ENCODE results near the gene IL17B.
"Not testable (repeated sequence)": the region's sequence is repeated elsewhere in the genome, so short reads cannot be mapped to it uniquely, and the experiment has no call there.

IL17B gene

DNA sequence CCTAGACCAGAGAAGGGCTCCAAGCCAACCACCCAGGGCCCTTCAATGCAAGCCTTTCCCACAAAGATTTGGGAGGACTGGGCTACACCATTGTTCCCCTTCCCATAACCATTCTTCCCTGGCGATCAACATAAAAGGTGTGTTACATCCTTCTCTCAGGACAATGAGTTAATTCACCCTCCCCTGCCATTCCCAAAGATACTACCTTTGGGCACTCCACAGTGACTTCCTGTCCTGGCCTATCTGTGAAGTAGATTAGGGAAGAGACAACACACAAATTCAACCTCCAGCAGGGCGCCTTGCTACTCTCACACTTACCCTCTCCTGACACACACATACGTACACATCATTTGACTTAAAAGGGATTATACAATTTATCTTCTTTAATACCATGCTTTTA, 23.2 kb upstream of the IL17B start:
- Histone ChIP-seq H3K4me1 (ENCODE audit: insufficient read depth, low read length) (peaks cover 19% of the 10 kb centered on the region), H3K4me3 (ENCODE audit: low read length) (no peak overlapping the region), H3K27me3 (ENCODE audit: insufficient read depth, low read length) (no peaks in the 10 kb centered on the region), H3K36me3 (ENCODE audit: insufficient read depth, low read length) (no peaks in the 10 kb centered on the region), H3K9me3 (ENCODE audit: low read length) (no peaks in the 10 kb centered on the region), H2AFZ (ENCODE audit: low read depth, low read length) (no peak overlapping the region)

DNA sequence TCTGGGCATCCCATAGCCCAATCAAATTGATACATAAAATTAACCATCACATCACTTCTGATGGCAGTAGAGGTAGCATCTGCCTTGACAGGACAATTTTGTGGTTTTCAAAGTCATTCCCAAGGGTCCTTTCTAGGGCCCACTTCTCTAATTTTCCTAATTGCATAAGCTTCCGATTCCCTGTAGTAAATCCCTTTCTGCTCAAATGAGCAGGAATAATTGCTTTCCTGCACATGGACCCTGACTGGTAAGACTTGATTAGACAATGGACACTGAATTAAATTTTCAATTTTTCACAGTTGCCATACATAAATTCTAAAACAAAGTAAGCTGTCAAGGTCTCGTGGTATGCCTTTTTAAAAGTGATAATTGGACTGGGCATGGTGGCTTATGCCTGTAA, 22.0 kb upstream of the IL17B start:
- Histone ChIP-seq H3K9me3 (ENCODE audit: low read length) (no peaks in the 10 kb centered on the region), H3K4me3 (ENCODE audit: low read length) (no peak overlapping the region), H3K27me3 (ENCODE audit: insufficient read depth, low read length) (no peaks in the 10 kb centered on the region), H3K4me1 (ENCODE audit: insufficient read depth, low read length) (peaks cover 14% of the 10 kb centered on the region), H2AFZ (ENCODE audit: low read depth, low read length) (no peak overlapping the region), H3K36me3 (ENCODE audit: insufficient read depth, low read length) (no peaks in the 10 kb centered on the region)

GRCh38 chr5:149400304-149400703, 21.2 kb upstream of the IL17B start:
- H3K9me3 ChIP-seq (ENCODE audit: low read length): no peaks in the 10 kb centered on the region
- no peaks in the 10 kb centered on the region for H3K27me3 ChIP-seq (ENCODE audit: insufficient read depth, low read length)
- H3K36me3 ChIP-seq (ENCODE audit: insufficient read depth, low read length): no peaks in the 10 kb centered on the region
- peaks cover 8% of the 10 kb centered on the region for H3K4me1 ChIP-seq (ENCODE audit: insufficient read depth, low read length)
- no peak overlapping the region for H3K4me3 ChIP-seq (ENCODE audit: low read length)
- H2AFZ ChIP-seq (ENCODE audit: low read depth, low read length): no peak overlapping the region

DNA sequence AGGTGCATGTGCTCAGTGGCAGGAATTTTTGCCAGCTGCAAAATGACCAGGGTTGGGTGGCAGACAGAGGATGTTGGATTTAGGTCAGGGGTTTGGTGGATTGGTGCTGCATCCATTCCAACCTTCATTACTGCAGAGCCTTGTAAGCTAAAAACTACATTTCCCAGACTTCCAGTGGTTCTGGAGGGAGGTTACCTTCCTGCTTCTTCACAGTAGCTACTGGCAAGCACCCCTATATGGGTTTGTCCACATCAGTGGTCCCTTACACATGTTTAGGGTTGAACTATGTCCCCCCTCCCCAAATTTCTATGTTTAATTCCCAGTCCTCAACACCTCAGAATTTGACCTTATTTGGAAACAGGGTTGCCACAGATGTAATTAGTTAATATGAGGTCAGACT, 20.7 kb upstream of the IL17B start:
- Histone ChIP-seq H3K4me3 (ENCODE audit: low read length) (no peak overlapping the region), H2AFZ (ENCODE audit: low read depth, low read length) (no peak overlapping the region), H3K27me3 (ENCODE audit: insufficient read depth, low read length) (no peaks in the 10 kb centered on the region), H3K9me3 (ENCODE audit: low read length) (no peaks in the 10 kb centered on the region), H3K4me1 (ENCODE audit: insufficient read depth, low read length) (peaks cover 8% of the 10 kb centered on the region), H3K36me3 (ENCODE audit: insufficient read depth, low read length) (no peaks in the 10 kb centered on the region)

DNA sequence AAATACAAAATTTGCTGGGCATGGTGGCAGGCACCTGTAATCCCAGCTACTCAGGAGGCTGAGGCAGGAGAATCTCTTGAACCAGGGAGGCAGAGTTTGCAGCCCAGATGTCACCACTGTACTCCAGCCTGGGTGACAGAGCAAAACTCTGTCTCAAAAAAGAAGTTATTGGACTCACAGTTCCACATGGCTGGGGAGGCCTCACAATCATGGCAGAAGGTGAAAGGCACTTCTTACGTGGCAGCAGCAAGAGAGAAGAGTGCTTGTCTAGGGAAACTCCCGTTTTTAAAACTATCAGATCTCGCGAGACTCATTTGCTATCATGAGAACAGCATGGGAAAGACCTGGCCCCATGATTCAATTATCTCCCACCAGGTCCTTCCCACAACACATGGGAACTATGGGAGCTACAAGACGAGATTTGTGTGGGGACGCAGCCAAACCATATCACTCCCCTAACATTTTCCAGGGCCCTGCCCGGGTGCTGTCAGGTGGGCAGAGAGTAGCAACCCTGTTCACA, 19.7 kb upstream of the IL17B start:
- H3K9me3 ChIP-seq (ENCODE audit: low read length); H3K27me3 ChIP-seq (ENCODE audit: insufficient read depth, low read length); H2AFZ ChIP-seq (ENCODE audit: low read depth, low read length); H3K4me1 ChIP-seq (ENCODE audit: insufficient read depth, low read length); H3K4me3 ChIP-seq (ENCODE audit: low read length); H3K36me3 ChIP-seq (ENCODE audit: insufficient read depth, low read length): not testable (repeated sequence)

DNA sequence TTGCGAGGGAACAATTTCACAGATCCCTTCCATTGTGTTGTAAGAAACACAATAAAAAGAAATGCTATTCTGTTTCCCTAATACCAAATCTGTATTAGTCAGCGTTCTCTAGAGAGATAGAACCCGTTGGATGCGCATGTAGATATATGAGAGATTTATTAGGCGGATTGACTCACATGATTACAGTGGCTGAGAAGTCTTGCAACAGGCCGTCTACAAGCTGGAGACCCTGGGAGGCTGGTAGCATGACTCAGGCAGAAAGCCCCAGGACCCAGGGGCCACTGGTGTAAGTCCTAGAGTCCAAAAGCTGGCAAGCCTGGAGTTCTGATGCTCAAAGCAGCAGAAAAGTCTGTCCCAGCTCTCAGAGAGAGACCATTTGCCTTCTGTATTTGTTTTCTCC, 18.4 kb upstream of the IL17B start:
- Histone ChIP-seq H3K27me3 (ENCODE audit: insufficient read depth, low read length) (no peaks in the 10 kb centered on the region), H3K4me3 (ENCODE audit: low read length) (no peak overlapping the region), H2AFZ (ENCODE audit: low read depth, low read length) (no peak overlapping the region)

GRCh38 chr5:149394996-149395395, 15.9 kb upstream of the IL17B start:
- H3K36me3 ChIP-seq (ENCODE audit: insufficient read depth, low read length); H3K9me3 ChIP-seq (ENCODE audit: low read length); H2AFZ ChIP-seq (ENCODE audit: low read depth, low read length); H3K4me1 ChIP-seq (ENCODE audit: insufficient read depth, low read length); H3K4me3 ChIP-seq (ENCODE audit: low read length); H3K27me3 ChIP-seq (ENCODE audit: insufficient read depth, low read length): not testable (repeated sequence)

More for the DNA sequence above, 18.4 kb upstream of the IL17B start:
- H3K9me3 ChIP-seq (ENCODE audit: low read length): no peaks in the 10 kb centered on the region
- H3K36me3 ChIP-seq (ENCODE audit: insufficient read depth, low read length): no peaks in the 10 kb centered on the region
- peaks cover 8% of the 10 kb centered on the region for H3K4me1 ChIP-seq (ENCODE audit: insufficient read depth, low read length)

- Histone ChIP-seq H3K36me3 (ENCODE audit: insufficient read depth, low read length) (no peaks in the 10 kb centered on the region), H3K27me3 (ENCODE audit: insufficient read depth, low read length) (no peaks in the 10 kb centered on the region), H3K4me1 (ENCODE audit: insufficient read depth, low read length) (no peaks in the 10 kb centered on the region), H3K9me3 (ENCODE audit: low read length) (no peaks in the 10 kb centered on the region), H2AFZ (ENCODE audit: low read depth, low read length) (no peak overlapping the region), H3K4me3 (ENCODE audit: low read length) (no peak overlapping the region)
Measured at GRCh38 chr5:149392718-149393117, 13.6 kb upstream of the IL17B start.

GRCh38 chr5:149391524-149391923, 12.4 kb upstream of the IL17B start:
- no peak overlapping the region for H3K4me3 ChIP-seq (ENCODE audit: low read length)
- no peaks in the 10 kb centered on the region for H3K9me3 ChIP-seq (ENCODE audit: low read length)
- no peaks in the 10 kb centered on the region for H3K27me3 ChIP-seq (ENCODE audit: insufficient read depth, low read length)
- no peak overlapping the region for H2AFZ ChIP-seq (ENCODE audit: low read depth, low read length)
- H3K4me1 ChIP-seq (ENCODE audit: insufficient read depth, low read length): no peaks in the 10 kb centered on the region
- no peaks in the 10 kb centered on the region for H3K36me3 ChIP-seq (ENCODE audit: insufficient read depth, low read length)

DNA sequence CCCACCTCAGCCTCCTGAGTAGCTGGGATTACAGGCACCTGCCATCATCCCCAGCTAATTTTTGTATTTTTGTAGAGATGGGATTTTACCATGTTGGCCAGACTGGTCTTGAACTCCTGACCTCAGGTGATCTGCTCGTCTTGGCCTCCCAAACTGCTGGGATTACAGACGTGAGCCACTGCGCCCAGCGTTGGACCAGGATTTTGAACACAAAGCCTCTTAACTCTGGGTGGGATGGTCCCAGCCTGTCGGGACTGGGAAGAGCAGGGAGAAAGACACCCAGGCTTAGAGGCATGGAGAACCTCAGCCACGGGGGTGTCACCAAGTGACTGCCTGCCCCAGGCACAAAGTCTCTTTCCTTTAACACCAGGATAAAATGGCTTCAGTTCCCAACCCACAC, 12.0 kb upstream of the IL17B start:
- not testable (repeated sequence) for H3K4me1 ChIP-seq (ENCODE audit: insufficient read depth, low read length); H3K36me3 ChIP-seq (ENCODE audit: insufficient read depth, low read length); H3K4me3 ChIP-seq (ENCODE audit: low read length); H3K27me3 ChIP-seq (ENCODE audit: insufficient read depth, low read length); H3K9me3 ChIP-seq (ENCODE audit: low read length); H2AFZ ChIP-seq (ENCODE audit: low read depth, low read length)

DNA sequence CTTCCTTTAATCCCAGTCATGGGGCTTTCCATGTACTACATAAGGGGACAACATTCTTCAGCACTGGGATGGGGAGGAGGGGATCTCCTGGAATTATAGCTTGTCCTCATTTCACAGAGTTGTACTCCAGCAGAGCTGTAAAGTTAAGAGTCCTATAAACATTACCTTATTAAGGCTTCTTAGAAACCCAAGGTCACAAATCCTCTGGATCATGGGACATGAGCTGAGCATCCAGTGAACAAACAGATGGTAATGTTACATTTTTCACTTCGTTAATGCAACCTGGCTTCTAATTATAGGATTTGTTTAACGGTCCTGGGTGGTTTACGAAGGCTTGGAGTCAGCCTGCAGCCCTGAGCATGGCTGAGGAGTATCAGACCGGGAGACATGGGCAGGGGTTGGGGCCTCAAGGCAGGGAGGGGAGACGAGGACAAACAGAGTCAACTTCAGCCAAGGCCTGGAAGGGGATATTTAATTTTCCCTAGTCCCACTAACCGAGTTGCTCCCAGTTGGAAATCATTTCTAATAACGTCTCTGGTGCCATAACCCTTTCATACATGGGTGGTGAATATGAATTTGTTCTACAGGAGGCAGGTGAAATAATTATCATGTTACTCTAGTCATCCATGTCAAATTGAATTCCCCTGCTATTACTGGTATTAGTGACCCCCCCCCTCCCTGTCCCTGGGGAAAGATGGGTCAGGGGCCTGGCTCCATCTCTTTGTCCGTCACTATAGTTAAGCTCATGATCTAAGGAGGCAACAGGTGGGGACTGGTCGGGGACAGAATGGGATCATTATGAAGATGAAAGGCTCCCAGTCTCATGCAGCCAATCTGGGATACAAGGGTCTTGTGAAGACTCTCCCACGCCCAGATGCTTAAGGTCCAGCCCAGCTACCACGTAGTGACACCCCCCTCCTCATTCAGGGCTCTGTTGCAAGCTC, 10.7 kb upstream of the IL17B start:
- Histone ChIP-seq H3K4me1 (ENCODE audit: insufficient read depth, low read length) (no peaks in the 10 kb centered on the region), H3K4me3 (ENCODE audit: low read length) (no peak overlapping the region), H3K9me3 (ENCODE audit: low read length) (no peaks in the 10 kb centered on the region), H2AFZ (ENCODE audit: low read depth, low read length) (no peak overlapping the region), H3K36me3 (ENCODE audit: insufficient read depth, low read length) (no peaks in the 10 kb centered on the region), H3K27me3 (ENCODE audit: insufficient read depth, low read length) (no peaks in the 10 kb centered on the region)

- Histone ChIP-seq H2AFZ (ENCODE audit: low read depth, low read length) (no peak overlapping the region), H3K4me3 (ENCODE audit: low read length) (no peak overlapping the region), H3K27me3 (ENCODE audit: insufficient read depth, low read length) (no peaks in the 10 kb centered on the region), H3K4me1 (ENCODE audit: insufficient read depth, low read length) (no peaks in the 10 kb centered on the region), H3K9me3 (ENCODE audit: low read length) (no peaks in the 10 kb centered on the region), H3K36me3 (ENCODE audit: insufficient read depth, low read length) (no peaks in the 10 kb centered on the region)
Measured at GRCh38 chr5:149388498-149389190, 9.6 kb upstream of the IL17B start.

DNA sequence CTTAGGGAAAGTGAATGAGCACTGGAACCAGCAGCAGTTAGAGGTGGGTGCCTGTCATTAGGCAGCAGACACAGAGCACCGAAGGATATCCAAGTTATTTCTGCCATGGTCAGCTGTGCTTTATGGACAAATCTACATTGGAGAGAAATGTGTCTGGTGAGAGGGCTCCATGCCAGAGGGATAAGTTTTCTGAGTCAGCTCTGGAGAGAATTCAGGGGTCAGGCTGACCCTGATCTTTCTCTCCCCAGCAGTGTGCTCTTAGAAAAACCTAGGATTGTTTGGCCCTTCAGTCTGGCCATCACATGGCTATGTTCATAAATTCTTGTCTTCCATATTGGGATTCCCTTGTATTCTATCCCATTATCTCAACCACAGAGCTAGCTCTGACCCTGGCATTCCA, 8.9 kb upstream of the IL17B start:
- Histone ChIP-seq H3K27me3 (ENCODE audit: insufficient read depth, low read length) (no peaks in the 10 kb centered on the region), H3K4me1 (ENCODE audit: insufficient read depth, low read length) (no peaks in the 10 kb centered on the region), H2AFZ (ENCODE audit: low read depth, low read length) (no peak overlapping the region), H3K36me3 (ENCODE audit: insufficient read depth, low read length) (no peaks in the 10 kb centered on the region), H3K9me3 (ENCODE audit: low read length) (no peaks in the 10 kb centered on the region), H3K4me3 (ENCODE audit: low read length) (no peak overlapping the region)

All from neuron (in vitro differentiated cells).